OCI-LY7 (cell line): ENCODE results near the gene BRD7. TPM values are rescaled to one million over a fixed set of nuclear protein-coding genes. Genes with fewer than 3 reads are reported as not detected.

ENCODE experiments used
- BruUV-seq: library from RNA; stranded (reverse); fragments of 400-500 nt; replicated peaks from 2 replicates; lab custom pipeline; 2021; lab: Mats Ljungman, UMichigan
- CTCF ChIA-PET: fragments of 300-600 bp; sonication (Branson Sonifier 250); formaldehyde crosslinking; loops from one replicate; lab custom pipeline; 2022; ENCODE audit warnings: antibody characterized with exemption; ENCODE audit not compliant: unreplicated experiment; lab: Charles Lee
- POLR2A ChIA-PET: fragments of 300-600 bp; sonication (Branson Sonifier 250); formaldehyde crosslinking; loops from one replicate; lab custom pipeline; 2022; ENCODE audit warnings: antibody characterized with exemption; lab: Charles Lee
- DNase-seq: peaks from one replicate; pipeline ENCODE4 v3.0.0-alpha.2; 2015; ENCODE audit warnings: low spot score
- H2AFZ ChIP-seq: fragments of 200-600 bp; sonication (generic), shearing (Covaris generic); 2 replicates; pipeline ENCODE4 v1.6.1; 2014; ENCODE audit warnings: mild to moderate bottlenecking, antibody characterized with exemption, low read length, moderate library complexity
- H3K27ac ChIP-seq: fragments of 200-600 bp; sonication (generic); 2 replicates; pipeline ENCODE4 v1.5.1; 2014; ENCODE audit warnings: mixed run types, low read depth, mild to moderate bottlenecking, moderate library complexity, low read length, inconsistent platforms; ENCODE audit not compliant: poor library complexity, severe bottlenecking
- H3K36me3 ChIP-seq: fragments of 200-600 bp; sonication (generic); 2 replicates; pipeline ENCODE4 v1.6.1; 2014; ENCODE audit warnings: mild to moderate bottlenecking, antibody characterized with exemption, low read length, moderate library complexity, mixed read lengths; ENCODE audit not compliant: insufficient read depth
- H3K4me1 ChIP-seq: fragments of 200-600 bp; sonication (generic); 2 replicates; pipeline ENCODE4 v1.5.1; 2014; ENCODE audit warnings: mild to moderate bottlenecking, low read length; ENCODE audit not compliant: insufficient read depth, poor library complexity, severe bottlenecking
- H3K4me2 ChIP-seq: fragments of 200-600 bp; sonication (generic); 2 replicates; pipeline ENCODE4 v1.6.1; 2014; ENCODE audit warnings: mild to moderate bottlenecking, low read length
- H3K4me3 ChIP-seq: fragments of 200-600 bp; sonication (generic); 2 replicates; pipeline ENCODE4 v1.5.1; 2014; ENCODE audit warnings: mild to moderate bottlenecking, low read depth, low read length; ENCODE audit not compliant: poor library complexity, severe bottlenecking
- H3K79me2 ChIP-seq: fragments of 200-600 bp; sonication (generic); 2 replicates; pipeline ENCODE4 v1.6.1; 2016; ENCODE audit warnings: low read depth, mild to moderate bottlenecking, low read length, moderate library complexity, mixed read lengths; ENCODE audit not compliant: insufficient read depth
- H3K9me2 ChIP-seq: fragments of 200-600 bp; sonication (generic); 2 replicates; pipeline ENCODE4 v1.6.1; 2016; ENCODE audit warnings: mild to moderate bottlenecking, low read length, mixed read lengths; ENCODE audit not compliant: insufficient read depth
- H3K9me3 ChIP-seq: fragments of 200-600 bp; sonication (generic); 2 replicates; pipeline ENCODE4 v1.6.1; 2014; ENCODE audit warnings: mild to moderate bottlenecking, mixed run types, low read length, mixed read lengths
- H4K20me1 ChIP-seq: fragments of 200-600 bp; sonication (generic); 2 replicates; pipeline ENCODE4 v1.6.1; 2014; ENCODE audit warnings: mild to moderate bottlenecking, antibody characterized with exemption, low read length, moderate library complexity, mixed read lengths; ENCODE audit not compliant: insufficient read depth
- EZH2phosphoT487 ChIP-seq: fragments of 200-600 bp; sonication (generic); IDR thresholded peaks from 2 replicates; pipeline ENCODE4 v1.6.1; 2018; ENCODE audit warnings: low read depth, borderline replicate concordance, mild to moderate bottlenecking, mixed run types, antibody characterized with exemption, low read length, moderate library complexity, mixed read lengths
- intact Hi-C: fragments of 100-400 bp; cut with micrococcal nuclease; formaldehyde crosslinking; loops from one replicate; pipeline ENCODE4 v1.10.0; 2022; ENCODE audit not compliant: unreplicated experiment
- total RNA-seq, 2 experiments: library from RNA; depleted of rRNA in 1 of 2; stranded (reverse); fragments of >200 nt in 1 of 2; shearing (Covaris generic) in 1 of 2; gene quantifications; 2 replicates each; pipeline ENCODE4 v1.2.3, GENCODE V29; 2014 to 2022
- TF ChIP-seq, protein P1 (sequence below): fragments of 200-600 bp; sonication (generic); conservative IDR thresholded peaks from 2 replicates; pipeline ENCODE4 v1.5.1; 2014; ENCODE audit warnings: mild to moderate bottlenecking, antibody characterized with exemption, low read length, moderate library complexity, mixed read lengths

Gene BRD7
- total RNA-seq, 2 experiments from 2014 or later = 78.5 to 105 TPM

DNA sequence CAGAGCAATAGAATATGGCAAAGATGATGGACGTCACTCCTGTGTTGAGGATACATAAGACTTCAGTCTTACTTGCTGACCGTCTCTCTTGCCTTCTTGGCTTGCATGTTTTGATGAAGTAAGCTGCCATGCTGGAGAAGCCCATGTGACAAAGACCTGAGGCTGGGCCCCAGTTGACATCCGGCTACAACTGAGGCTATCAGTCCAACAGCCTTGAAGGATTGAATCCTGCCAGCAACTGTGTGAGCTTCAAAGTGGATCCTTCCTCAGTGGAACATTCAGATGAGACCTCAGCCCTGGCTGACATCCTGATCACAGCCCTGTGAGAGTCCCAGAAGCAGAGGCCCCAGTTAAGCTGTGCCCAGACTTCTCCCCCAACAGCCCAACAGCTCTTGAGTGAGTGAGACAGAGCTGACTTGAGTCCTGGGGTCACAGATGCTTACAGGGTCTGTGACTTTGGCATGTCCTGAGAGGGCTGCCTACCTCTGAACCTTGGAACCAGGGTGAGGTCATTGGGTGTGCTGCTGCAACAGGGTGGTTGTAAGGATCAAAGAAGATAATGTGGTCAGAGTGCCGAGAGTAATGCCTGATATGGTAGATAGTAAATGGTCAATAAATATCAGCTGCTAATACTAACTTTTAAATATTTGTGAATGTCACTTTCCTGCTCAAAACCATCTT, 2.4 kb upstream of the BRD7 start:
- Histone ChIP-seq H3K4me1 (peaks cover 20% of the 10 kb centered on the region), H3K27ac (no peak overlapping the region), H3K36me3 (peaks cover 12% of the 10 kb centered on the region; the same call in 1 of the 2 replicates), H3K4me3 (no peak overlapping the region), H4K20me1 (peaks cover 16% of the 10 kb centered on the region), H3K79me2 (peaks cover 23% of the 10 kb centered on the region), H2AFZ (no peak overlapping the region), H3K9me2 (no peaks in the 10 kb centered on the region), H3K9me3 (no peaks in the 10 kb centered on the region), H3K4me2 (no peak overlapping the region)
- no peak for DNase-seq
- TF ChIP-seq EZH2phosphoT487 = no peak
- intact Hi-C loops = loop anchor here (10.0 kb wide), 1 partner anchor 134 kb away; no protein-coding TSS in a partner anchor
- BruUV-seq = no TSS peak
- POLR2A ChIA-PET = no interaction called here
- CTCF ChIA-PET = no interaction called here

DNA sequence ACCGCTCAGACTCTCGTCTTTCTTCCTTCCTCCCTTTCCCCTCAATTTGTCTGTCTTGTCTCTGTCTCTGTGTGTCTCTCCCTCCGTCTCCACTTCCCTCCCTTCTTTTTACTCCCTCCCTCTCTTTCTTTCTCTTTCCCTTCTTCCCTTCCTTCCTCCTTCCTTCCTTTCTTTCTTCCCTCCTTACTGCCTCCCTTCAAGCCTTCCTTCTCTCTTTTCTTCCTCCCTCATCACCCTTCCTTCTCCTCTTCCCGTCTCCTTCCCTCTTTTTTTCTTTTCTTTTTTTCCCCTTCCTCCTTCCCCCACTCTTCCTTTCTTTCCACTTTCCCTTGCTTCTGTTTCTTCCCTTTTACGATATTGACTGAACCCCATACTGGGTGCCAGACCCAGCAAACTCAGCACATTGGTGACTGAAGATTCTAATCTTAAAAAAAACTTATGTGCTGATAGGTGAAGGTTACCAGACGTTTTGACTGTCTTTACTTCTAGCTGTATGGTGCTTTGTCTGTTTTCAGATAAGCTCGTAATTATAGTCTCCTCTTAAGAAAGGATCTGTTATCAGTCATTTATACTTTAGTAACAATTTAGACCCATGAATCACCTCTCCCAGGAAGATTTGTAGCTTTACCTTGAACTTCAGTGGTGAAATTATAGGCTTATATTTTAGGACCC, 481 bp upstream of the BRD7 start:
- TF ChIP-seq, protein P1, sequence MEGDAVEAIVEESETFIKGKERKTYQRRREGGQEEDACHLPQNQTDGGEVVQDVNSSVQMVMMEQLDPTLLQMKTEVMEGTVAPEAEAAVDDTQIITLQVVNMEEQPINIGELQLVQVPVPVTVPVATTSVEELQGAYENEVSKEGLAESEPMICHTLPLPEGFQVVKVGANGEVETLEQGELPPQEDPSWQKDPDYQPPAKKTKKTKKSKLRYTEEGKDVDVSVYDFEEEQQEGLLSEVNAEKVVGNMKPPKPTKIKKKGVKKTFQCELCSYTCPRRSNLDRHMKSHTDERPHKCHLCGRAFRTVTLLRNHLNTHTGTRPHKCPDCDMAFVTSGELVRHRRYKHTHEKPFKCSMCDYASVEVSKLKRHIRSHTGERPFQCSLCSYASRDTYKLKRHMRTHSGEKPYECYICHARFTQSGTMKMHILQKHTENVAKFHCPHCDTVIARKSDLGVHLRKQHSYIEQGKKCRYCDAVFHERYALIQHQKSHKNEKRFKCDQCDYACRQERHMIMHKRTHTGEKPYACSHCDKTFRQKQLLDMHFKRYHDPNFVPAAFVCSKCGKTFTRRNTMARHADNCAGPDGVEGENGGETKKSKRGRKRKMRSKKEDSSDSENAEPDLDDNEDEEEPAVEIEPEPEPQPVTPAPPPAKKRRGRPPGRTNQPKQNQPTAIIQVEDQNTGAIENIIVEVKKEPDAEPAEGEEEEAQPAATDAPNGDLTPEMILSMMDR = no peak
- no peak for TF ChIP-seq EZH2phosphoT487
- DNase-seq = no peak
- TSS peak; percentile 97 for BruUV-seq

DNA sequence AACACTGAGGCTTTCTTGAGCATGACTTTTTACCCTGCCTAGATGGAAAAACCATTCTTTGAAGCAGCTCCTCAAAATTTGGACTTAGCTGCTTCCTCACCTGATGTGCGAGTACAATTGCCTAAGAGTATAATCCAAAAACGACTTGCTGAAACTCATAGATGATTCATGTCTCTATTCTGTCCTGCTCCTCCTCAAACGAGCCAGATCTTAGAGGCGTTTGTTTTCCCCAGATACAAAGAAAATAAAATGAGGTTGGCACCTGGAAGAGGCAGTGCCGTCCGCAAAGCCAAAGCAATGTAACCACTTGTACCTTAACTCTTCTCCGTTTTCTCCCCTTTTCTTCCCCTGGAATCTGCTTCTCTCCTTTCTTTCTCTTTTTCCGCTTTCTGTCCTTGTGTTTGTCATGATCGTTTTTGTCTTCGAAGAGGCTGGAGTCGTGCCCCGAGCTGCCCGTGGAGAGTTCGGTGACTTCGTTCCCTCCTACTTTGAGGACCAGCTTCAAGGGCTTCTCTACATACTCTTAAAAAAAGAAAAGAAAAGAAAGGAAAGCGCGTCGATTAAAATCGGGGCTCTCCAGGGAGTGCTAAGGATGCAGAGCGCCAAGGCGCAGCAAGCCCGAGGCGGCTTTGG, 895 bp downstream of the BRD7 start:
- Histone ChIP-seq H3K4me2 (peak overlapping the region; percentile 98), H3K79me2 (peaks cover 49% of the 10 kb centered on the region), H3K9me3 (no peaks in the 10 kb centered on the region), H3K4me3 (peak overlapping the region; percentile 100), H4K20me1 (peaks cover 31% of the 10 kb centered on the region), H2AFZ (no peak overlapping the region), H3K9me2 (no peaks in the 10 kb centered on the region), H3K4me1 (peaks cover 27% of the 10 kb centered on the region), H3K36me3 (peaks cover 44% of the 10 kb centered on the region), H3K27ac (peak overlapping the region; percentile 32)
- ChIA-PET POLR2A (interaction anchor here (0.7 to 1.1 kb wide), 2 partner anchors 11 to 510 kb away, joined by 3 to 4 read pairs; no protein-coding TSS in a partner anchor), CTCF (no interaction called here)
- intact Hi-C loops = loop anchor here (5.0 to 10.0 kb wide), 5 partner anchors 156 to 374 kb away; partner anchors contain the start of genes CNEP1R1, CYLD, HEATR3 and TENT4B
- TF ChIP-seq EZH2phosphoT487 = no peak
- TF ChIP-seq, protein P1 = no peak
- DNase-seq = no peak
- no TSS peak for BruUV-seq

More for the DNA sequence above, 481 bp upstream of the BRD7 start:
- peaks cover 41% of the 10 kb centered on the region for H3K79me2 ChIP-seq
- H3K4me2 ChIP-seq = peak overlapping the region; percentile 67
- peak overlapping the region; percentile 94 for H2AFZ ChIP-seq
- H3K4me3 ChIP-seq = peak overlapping the region; percentile 56
- ChIA-PET POLR2A (interaction anchor here (0.5 to 0.9 kb wide), 5 partner anchors 9 to 407 kb away, joined by 3 to 4 read pairs (median 4); no protein-coding TSS in a partner anchor), CTCF (no interaction called here)
- no peak overlapping the region for H3K27ac ChIP-seq
- H3K4me1 ChIP-seq = peaks cover 27% of the 10 kb centered on the region
- H4K20me1 ChIP-seq = peaks cover 31% of the 10 kb centered on the region
- peaks cover 31% of the 10 kb centered on the region for H3K36me3 ChIP-seq
- intact Hi-C loops = loop anchor here (5.0 to 10.0 kb wide), 5 partner anchors 157 to 373 kb away; partner anchors contain the start of genes CNEP1R1, CYLD, HEATR3 and TENT4B
- no peaks in the 10 kb centered on the region for H3K9me2 ChIP-seq
- H3K9me3 ChIP-seq = no peaks in the 10 kb centered on the region
